Measurements from ENCODE around the gene RCCD1.

Gene RCCD1

DNA sequence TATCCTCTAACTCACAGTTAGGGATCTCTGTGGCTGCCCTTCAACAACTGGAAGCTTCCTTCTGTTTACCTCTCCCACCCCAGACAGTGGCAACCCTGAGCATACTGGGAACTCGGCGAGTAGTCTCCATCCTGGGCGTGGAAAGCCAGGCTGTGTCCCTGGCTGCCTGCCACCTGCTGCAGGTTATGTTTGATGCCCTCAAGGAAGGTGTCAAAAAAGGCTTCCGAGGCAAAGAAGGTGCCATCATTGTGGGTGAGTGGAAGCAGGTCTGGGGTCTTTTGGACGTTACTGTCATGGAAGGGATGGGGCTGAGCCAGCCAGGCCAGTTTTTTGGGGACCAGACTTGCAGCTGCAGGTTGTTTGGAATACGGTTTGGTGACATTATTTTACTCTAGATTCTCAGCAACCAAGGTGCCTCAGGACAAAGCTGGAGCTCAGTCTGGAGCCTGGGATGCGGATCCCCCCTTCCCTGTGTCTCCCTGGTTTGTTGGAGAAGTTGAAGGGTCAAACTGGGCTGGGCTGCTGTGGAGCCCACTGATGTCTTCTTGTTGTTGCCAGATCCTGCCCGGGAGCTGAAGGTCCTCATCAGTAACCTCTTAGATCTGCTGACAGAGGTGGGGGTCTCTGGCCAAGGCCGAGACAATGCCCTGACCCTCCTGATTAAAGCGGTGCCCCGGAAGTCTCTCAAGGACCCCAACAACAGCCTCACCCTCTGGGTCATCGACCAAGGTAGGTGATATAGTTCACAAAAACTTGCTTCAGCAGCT lies 12.1 kb upstream of the RCCD1 start:
- in situ Hi-C loops (cut with MboI; ENCODE audit: low sequenced_read_pairs): no loop called here

DNA sequence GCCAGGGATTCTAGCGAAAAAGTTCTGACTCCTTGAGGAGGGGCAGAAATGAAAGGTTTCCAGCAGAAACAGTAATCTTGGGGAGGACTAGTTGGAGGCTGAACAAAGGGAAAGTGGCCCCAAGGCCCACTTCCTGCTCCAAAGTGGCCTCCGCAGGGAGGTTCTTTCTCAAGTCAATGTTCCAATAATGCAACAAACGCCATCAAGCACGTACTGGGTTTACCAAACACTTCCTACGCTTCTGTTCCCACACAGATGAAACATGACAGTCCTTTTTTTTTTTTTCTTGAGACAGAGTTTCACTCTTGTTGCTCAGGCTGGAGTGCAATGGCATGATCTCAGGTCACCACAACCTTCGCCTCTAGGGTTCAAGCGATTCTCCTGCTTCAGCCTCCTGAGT lies 9.6 kb upstream of the RCCD1 start:
- in situ Hi-C loops (cut with MboI; ENCODE audit: low sequenced_read_pairs): no loop called here

DNA sequence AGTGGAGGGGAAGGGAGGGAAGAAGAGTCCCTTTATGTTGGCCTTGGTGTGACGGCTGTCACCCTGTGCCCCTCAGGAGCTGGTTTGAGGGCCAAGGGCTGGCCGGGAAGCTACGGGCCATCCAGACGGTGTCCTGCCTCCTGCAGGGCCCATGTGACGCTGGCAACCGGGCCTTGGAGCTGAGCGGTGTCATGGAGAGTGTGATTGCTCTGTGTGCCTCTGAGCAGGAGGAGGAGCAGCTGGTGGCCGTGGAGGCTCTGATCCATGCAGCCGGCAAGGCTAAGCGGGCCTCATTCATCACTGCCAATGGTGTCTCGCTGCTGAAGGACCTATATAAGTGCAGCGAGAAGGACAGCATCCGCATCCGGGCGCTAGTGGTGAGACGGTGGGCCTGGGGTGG lies 8.1 kb upstream of the RCCD1 start:
- in situ Hi-C loops (cut with MboI; ENCODE audit: low sequenced_read_pairs): no loop called here

DNA sequence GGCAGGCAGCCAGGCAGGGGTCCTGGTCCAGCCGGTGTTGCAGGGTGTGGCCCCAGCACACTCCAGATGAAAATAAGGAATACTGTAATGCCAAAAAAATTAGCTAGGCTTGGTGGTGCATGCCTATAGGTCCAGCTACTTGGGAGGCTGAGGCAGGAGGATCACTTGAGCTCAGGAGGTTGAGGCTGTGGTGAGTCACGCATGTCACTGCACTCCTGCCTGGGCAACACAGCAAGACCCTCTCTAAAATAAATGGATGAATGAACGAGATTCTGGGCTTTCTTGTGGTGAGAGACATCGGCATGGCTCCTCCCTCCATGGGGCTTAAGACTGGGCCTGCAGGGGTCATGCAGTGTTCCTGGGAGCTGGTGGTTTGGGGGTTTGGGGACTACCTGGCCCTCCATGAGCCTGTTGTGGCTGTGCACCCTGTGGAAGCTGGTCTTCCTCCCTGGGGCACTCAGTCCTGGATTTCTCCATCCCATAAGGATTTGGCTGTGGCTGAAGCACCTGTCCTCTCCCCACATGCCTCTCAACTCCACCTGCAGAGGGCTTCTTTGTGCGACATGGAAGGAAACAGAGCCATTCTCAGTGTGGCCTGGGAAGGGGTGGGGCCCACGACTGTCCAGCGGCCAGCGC lies 7.6 kb upstream of the RCCD1 start:
- in situ Hi-C loops (cut with MboI; ENCODE audit: low sequenced_read_pairs): no loop called here

DNA sequence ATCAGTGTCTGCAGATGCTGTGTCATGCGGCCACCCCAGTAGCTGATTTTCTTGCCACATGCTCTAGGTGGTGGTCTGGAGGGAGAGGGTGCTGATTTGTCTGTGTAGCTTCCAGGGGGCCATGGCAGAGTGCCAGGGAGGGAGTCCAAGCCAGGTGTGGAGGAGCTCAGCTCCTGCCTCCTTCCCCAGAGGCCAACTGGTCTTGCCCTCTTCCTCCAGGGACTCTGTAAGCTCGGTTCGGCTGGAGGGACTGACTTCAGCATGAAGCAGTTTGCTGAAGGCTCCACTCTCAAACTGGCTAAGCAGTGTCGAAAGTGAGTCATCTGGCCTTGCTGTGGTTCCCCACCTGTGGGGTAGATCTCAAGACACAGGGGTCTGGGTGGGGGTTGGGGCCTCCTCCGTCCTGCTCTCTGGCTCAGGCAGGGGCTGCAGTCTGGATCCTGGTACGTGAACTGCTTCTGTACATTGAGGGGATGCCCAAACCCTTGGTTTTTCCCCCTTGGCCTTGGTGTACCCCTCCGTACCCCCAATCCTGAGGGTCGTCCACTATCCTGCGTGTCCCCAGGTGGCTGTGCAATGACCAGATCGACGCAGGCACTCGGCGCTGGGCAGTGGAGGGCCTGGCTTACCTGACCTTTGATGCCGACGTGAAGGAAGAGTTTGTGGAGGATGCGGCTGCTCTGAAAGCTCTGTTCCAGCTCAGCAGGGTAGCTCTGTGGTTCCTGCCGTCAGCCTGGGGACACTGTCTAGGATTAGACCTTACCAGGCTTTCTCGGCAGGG lies 6.9 kb upstream of the RCCD1 start:
- in situ Hi-C loops (cut with MboI; ENCODE audit: low sequenced_read_pairs): no loop called here

DNA sequence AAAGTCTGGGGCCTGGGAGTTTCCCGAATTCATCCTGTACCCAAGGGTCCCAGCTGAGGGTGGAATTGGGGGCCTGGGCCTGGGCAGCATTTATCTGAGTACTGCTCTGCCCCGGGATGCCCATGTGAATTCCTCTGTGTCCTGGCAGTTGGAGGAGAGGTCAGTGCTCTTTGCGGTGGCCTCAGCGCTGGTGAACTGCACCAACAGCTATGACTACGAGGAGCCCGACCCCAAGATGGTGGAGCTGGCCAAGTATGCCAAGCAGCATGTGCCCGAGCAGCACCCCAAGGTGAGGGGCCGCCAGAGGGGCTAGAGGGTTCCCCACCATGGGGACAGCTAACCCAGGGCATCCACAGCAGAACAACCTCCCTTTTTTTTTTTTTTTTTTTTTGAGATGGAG lies 6.2 kb upstream of the RCCD1 start:
- in situ Hi-C loops (cut with MboI; ENCODE audit: low sequenced_read_pairs): no loop called here

DNA sequence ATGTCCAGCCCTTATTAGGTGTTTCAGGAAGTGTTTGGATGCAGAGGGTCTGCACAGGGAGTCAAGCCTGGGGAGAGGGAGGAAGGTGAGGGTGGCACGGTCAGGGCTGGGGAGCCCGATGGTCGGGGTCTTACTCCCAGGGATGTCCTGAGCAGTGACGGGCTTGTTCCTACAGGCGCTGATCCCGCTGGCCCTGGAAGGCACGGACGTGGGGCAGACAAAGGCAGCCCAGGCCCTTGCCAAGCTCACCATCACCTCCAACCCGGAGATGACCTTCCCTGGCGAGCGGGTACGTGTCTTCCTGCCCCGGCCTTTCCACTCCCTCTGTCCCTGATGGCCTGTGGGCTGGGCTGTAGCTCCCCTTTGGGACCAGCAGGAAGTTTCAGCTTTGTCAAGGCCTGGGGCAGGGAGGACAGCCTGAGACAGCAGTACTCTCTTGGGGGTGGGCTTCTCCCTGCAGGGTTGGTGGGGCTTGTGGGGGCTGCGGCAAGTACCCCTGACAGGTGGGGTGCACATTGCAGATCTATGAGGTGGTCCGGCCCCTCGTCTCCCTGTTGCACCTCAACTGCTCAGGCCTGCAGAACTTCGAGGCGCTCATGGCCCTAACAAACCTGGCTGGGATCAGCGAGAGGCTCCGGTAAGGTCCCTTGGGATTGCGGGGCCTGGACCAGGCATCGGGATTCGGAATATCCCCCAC lies 4.6 kb upstream of the RCCD1 start:
- in situ Hi-C loops (cut with MboI; ENCODE audit: low sequenced_read_pairs): no loop called here

DNA sequence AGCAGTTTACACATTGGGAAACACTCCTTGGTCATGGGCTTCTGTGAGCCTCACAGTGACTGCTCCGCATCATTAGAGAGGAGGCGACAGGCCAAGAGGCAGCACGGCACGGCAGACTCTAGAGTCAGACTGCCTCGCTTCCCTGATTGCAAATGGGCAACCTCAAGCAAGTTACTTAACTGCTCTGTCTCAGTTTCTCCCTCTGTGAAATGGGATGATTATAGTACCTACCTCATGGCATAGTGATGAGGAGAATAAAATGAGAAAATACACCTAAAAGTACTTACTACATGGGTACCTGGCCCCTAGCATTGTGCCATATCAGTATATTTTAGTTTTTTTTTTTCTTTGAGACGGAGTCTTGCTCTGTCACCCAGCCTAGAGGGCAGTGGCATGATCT lies 4.0 kb upstream of the RCCD1 start:
- in situ Hi-C loops (cut with MboI; ENCODE audit: low sequenced_read_pairs): no loop called here

DNA sequence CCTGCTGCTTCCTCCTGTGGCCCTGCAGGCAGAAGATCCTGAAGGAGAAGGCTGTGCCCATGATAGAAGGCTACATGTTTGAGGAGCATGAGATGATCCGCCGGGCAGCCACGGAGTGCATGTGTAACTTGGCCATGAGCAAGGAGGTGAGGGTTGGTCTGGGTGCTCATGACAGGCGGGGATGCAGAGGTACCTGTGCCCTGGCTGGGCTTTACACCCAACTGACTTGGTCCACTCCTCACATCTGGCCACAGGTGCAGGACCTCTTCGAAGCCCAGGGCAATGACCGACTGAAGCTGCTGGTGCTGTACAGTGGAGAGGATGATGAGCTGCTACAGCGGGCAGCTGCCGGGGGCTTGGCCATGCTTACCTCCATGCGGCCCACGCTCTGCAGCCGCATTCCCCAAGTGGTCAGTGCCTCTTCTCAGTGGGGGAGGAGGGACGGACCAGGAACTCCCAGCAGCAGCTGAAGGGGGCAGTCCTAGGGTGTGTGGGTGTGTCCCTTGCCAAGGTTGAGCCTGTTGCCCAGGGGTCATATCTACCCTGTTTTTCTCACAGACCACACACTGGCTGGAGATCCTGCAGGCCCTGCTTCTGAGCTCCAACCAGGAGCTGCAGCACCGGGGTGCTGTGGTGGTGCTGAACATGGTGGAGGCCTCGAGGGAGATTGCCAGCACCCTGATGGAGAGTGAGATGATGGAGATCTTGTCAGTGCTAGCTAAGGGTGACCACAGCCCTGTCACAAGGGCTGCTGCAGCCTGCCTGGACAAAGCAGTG lies 1.6 kb upstream of the RCCD1 start:
- in situ Hi-C loops (cut with MboI; ENCODE audit: low sequenced_read_pairs): no loop called here

DNA sequence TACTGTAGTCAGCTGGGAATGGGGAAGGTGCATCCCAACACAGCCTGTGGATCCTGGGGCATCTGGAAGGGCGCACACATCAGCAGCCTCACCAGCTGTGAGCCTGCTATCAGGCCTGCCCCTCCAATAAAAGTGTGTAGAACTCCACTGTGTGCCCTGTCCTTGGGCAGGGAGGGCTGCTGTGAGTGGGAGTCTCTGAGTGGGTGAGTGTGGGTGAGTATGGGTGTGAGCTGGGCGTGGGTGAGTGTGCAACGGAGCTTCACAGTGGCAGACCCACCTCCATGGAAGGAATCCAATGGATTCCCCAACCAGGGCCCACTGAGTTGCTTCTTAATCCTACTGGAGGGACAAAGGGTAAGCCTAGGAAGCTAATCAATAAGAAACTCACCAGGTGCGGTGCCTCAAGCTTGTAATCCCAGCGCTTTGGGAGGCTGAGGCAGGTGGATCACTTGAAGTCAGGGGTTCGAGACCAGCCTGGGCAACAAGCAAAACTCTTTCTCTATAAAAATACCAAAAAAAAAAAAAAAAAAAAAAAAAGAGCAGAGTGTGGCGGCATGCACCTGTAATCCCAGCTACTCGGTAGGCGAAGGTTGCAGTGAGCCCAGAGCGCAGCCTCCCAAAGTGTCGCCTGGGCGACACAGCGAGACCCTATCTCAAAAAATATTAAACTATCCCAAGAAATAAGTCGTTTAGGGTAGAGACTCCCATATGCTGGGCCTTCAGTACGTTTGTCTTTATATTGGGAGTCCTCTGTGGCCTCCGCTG lies 555 bp upstream of the RCCD1 start:
- in situ Hi-C loops (cut with MboI; ENCODE audit: low sequenced_read_pairs): no loop called here

DNA sequence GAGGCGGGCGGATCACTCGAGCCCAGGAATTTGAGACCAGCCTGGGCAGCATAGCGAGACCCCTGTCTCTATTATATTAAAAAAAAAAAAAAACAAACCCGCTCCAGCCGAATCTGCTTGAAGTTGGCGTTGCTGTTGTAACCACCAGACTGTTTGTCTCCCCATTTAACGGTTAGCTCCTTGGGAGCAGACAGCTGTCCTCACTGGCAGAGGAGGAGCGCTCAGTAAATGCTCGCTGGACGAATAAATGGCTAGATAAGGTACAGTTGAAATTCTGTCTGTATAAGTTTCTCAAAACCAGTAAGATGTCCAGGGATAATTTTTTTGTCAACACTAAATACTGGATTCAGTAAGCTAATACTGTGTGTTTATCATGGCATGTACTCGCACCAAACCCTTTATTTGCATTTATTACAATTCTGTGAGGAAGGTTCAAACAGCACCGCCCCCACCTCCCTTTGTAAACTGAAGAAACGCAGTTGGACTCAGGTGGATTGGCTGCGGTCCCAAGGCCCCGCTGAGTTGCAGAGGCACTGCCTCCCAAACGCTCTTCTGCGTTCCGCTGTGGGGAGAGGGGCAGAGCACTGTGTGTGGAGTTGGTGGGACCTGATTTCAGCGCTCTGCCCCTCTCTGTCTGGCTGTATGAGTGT lies 1.1 kb downstream of the RCCD1 start:
- in situ Hi-C loops (cut with MboI; ENCODE audit: low sequenced_read_pairs): no loop called here

DNA sequence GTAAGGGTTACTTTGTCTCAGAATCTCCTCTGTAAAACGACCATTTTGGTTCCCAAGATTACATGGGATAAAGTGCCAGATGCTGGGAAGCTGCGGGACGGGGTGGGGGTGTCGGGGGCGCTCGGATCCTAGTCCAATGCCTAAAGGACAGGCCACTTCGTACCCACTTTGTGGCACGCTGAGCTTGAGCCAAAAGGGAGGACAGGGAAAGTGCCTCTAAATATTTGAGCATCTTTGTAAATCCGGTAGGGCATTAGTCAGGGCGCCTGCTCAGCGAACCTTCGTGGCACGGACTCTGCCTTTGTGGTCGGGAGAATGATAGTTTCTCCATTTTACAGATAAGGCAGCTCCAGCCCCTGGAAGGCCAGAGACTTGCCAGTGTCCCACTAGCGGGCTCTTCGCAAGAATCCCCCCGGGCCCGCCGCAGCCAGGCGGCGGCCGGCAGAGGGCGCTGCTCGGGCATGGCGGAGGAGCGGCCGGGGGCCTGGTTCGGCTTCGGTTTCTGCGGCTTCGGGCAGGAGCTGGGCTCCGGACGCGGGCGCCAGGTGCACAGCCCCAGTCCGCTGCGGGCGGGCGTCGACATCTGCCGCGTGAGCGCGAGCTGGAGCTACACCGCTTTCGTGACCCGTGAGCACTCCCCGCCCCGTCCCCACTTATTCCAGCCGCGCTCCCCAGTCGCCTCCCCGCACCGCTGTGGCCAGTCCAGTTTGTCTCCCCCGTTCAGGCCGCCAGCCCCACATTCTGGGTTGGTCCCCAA lies 1.8 kb downstream of the RCCD1 start:
- in situ Hi-C loops (cut with MboI; ENCODE audit: low sequenced_read_pairs): no loop called here

DNA sequence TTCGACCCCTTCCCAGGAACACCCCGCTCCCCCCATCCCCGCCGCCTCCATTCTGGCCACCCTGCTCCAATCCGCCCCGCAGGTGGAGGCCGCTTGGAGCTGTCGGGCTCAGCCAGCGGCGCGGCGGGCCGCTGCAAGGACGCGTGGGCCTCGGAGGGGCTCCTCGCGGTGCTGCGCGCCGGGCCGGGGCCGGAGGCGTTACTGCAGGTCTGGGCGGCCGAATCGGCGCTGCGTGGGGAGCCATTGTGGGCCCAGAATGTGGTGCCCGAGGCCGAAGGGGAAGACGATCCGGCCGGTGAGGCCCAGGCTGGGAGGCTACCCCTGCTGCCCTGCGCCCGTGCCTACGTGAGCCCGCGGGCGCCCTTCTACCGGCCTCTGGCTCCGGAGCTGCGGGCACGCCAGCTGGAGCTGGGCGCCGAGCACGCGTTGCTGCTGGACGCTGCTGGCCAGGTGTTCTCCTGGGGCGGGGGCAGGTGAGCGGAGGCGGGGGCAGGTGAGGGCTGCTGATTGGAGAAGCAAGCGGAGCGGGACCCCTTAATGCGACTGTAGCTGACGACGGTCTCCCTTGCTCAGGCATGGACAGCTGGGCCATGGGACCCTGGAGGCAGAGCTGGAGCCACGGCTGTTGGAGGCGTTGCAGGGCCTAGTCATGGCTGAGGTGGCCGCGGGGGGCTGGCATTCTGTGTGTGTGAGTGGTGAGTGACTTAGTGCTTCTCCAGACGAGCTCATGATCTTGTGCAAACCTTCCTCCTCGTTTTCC lies 2.5 kb downstream of the RCCD1 start:
- in situ Hi-C loops (cut with MboI; ENCODE audit: low sequenced_read_pairs): no loop called here

DNA sequence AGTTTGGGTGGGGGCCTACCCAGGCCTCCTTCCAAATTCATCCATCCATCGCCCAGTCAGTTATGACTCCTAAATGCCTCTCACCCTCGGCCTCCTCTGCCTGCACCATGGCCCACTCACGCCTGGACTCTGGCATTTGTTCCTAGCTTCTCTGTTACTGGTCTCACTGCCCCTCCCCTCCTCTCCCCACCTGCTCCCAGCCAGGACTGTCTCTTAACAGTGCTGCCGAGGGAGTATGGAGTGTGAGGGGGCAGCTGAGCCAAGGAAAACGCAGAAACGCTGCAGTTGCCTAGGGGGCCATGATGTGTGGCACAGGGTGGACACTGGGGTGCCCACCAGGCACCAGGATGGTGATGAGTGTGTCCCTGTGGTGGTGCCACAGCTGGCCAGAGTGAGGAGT lies 3.1 kb downstream of the RCCD1 start:
- in situ Hi-C loops (cut with MboI; ENCODE audit: low sequenced_read_pairs): no loop called here

DNA sequence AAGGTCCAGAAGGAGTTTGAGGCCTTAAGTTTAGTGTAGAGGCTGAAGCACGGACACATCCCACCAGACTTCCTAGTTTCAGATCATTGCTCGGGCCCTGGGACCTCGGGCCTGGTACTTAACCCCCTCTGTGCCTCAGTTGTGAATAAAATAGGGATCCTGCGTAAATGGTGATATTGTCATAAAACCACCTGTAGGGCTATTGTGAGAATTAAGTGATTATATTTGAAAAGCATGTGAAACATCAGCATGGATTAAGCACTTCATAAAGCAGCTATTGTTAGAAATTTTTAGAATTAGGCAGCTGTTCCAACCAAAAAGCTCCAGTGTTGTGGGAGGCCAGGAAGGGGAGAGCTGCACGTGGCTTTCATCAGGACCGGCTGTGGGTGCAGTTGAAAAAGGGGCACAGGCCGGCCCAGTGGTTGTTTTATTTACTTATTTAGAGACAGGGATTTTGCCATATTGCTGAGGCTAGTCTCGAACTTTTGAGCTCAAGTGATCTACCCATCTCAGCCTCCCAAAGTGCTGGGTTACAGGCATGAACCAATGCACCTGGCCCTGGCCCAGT lies 4.4 kb downstream of the RCCD1 start:
- in situ Hi-C loops (cut with MboI; ENCODE audit: low sequenced_read_pairs): no loop called here

DNA sequence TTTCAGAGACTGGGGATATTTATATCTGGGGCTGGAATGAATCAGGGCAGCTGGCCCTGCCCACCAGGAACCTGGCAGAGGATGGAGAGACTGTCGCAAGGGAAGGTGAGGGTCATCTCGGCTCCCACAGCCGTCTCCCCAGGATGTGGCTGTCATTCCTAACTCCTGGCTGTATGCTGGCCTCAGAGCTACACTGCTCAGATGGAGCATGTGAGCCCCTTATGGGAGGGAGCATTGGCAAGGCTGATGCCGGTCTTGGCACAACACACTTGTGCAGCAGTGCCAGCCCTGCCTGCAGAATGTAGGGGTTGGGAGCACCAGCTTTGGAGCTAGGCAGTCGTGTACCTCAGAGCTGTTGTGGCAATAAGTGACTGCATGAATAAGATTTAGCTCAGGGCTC lies 5.2 kb downstream of the RCCD1 start:
- in situ Hi-C loops (cut with MboI; ENCODE audit: low sequenced_read_pairs): no loop called here

DNA sequence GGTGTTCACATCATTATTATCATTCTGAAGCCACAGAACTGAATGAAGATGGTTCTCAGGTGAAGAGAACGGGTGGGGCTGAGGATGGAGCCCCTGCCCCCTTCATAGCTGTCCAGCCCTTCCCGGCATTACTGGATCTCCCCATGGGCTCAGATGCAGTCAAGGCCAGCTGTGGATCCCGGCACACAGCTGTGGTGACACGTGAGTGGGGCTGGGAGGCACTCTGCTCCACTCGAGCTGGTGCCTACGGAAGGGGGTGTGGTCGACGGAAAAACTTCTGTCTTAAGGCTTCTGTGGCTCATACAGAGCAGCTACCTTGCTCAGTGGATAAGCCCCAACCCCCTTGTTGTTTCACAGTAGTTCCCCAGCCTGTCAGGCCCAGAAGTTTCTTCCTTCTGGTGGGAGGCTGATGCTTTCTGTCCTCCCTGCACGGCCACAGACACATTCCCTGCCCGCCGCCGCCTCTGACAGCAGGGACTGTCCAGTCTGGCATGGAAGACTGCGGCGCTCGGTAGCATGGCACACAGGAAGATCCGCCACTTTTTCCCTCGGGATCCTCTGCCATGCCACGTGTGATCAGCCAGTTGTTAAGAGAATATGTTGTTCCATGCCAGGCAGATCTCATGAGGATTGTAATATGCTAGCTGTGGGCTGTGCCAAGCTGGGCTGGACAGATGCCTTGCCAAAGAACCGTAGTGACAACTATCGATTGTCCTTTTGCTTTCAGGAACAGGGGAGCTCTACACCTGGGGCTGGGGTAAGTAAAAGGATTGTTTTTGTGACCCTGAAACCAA lies 5.8 kb downstream of the RCCD1 start:
- in situ Hi-C loops (cut with MboI; ENCODE audit: low sequenced_read_pairs): no loop called here

Data from hTERT RPE-1 (cell line).